ENCODE measurements around the gene ELAPOR2. TPM values are rescaled to one million over a fixed set of nuclear protein-coding genes. Genes with fewer than 3 reads are reported as not detected.
"Not testable (repeated sequence)": the region's sequence is repeated elsewhere in the genome, so short reads cannot be mapped to it uniquely, and the experiment has no call there.

ELAPOR2 gene
- total and polyA plus RNA-seq, 9 of the 15 experiments (the other 6 are each of a cell fraction or from before 2014, with no cell fraction given), result 9.2 to 72.0 (median 35.0) TPM

DNA sequence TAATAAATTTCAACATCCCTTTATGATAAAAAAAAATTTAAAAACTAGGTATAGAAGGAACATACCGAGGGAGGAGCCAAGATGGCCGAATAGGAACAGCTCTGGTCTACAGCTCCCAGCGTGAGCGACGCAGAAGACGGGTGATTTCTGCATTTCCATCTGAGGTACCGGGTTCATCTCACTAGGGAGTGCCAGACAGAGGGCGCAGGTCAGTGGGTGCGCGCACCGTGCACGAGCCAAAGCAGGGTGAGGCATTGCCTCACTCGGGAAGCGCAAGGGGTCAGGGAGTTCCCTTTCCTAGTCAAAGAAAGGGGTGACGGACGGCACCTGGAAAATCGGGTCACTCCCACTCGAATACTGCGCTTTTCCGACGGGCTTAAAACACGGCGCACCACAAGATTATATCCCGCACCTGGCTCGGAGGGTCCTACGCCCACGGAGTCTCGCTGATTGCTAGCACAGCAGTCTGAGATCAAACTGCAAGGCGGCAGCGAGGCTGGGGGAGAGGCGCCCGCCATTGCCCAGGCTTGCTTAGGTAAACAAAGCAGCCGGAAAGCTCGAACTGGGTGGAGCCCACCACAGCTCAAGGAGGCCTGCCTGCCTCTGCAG, 19.7 kb downstream of the ELAPOR2 start (continued):
- peak; percentile 40; the same call in 1 of the 2 replicates for TF ChIP-seq ZNF24 (IDR thresholded peaks at IDR 0.05)
- peak; percentile 56 for TF ChIP-seq ARID1B (IDR thresholded peaks at IDR 0.05)
- TF ChIP-seq NFRKB (IDR thresholded peaks at IDR 0.05; ENCODE audit: low read depth), result peak; percentile 95
- peak; percentile 73; the same call in 1 of the 2 replicates for TF ChIP-seq HDAC2 (IDR thresholded peaks at IDR 0.05)
- 0 out of 4 replicates have a peak, but pooled peaks of 1 of the 2 experiments have one; percentile 14 for TF ChIP-seq KDM1A (IDR thresholded peaks at IDR 0.05)
- TF ChIP-seq CC2D1A (IDR thresholded peaks at IDR 0.05), result peak; percentile 67; the same call in 1 of the 2 replicates
- 0 out of 2 replicates have a peak, but pooled peaks have one; percentile 39 for TF ChIP-seq ERF (CRISPR knock-in tag; IDR thresholded peaks at IDR 0.05)
- TF ChIP-seq TAF7 (tag; IDR thresholded peaks at IDR 0.05), result peak; percentile 94
- TF ChIP-seq RAD51 (IDR thresholded peaks at IDR 0.05; ENCODE audit: borderline replicate concordance, low read depth), result 0 out of 2 replicates have a peak, but pooled peaks have one; percentile 10
- peak; percentile 95 for TF ChIP-seq POLR2A (conservative IDR thresholded peaks at IDR 0.05)
- TF ChIP-seq, protein P1, sequence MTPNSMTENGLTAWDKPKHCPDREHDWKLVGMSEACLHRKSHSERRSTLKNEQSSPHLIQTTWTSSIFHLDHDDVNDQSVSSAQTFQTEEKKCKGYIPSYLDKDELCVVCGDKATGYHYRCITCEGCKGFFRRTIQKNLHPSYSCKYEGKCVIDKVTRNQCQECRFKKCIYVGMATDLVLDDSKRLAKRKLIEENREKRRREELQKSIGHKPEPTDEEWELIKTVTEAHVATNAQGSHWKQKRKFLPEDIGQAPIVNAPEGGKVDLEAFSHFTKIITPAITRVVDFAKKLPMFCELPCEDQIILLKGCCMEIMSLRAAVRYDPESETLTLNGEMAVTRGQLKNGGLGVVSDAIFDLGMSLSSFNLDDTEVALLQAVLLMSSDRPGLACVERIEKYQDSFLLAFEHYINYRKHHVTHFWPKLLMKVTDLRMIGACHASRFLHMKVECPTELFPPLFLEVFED (CRISPR knock-in tag; conservative IDR thresholded peaks at IDR 0.05), result 0 out of 2 replicates have a peak, but pooled peaks have one; percentile 8
- TF ChIP-seq HIVEP1 (CRISPR knock-in tag; IDR thresholded peaks at IDR 0.05), result 0 out of 2 replicates have a peak, but pooled peaks have one; percentile 26
- peak in 2 of 3 experiments; percentile 43 to 75 for TF ChIP-seq YY1 (IDR thresholded peaks at IDR 0.05; ENCODE audit: borderline replicate concordance in 1 of 3, control insufficient read depth in 1 of 3, extremely low read depth in 1 of 3, insufficient read depth in 3 of 3, insufficient read length in 1 of 3, insufficient replicate concordance in 2 of 3, low read depth in 1 of 3, low read length in 2 of 3)
- TF ChIP-seq NR2C1 (IDR thresholded peaks at IDR 0.05), result peak; percentile 73; the same call in 1 of the 2 replicates
- peak; percentile 81 for TF ChIP-seq NR2C1 (tag; IDR thresholded peaks at IDR 0.05)
- peak; percentile 55; the same call in 1 of the 2 replicates for TF ChIP-seq CEBPG (CRISPR knock-in tag; IDR thresholded peaks at IDR 0.05)
- TF ChIP-seq CEBPG (tag; conservative IDR thresholded peaks at IDR 0.05 in 1 of 2, IDR thresholded peaks at IDR 0.05 in 1 of 2), result peak; percentile 37 to 65; a peak in 1 of 4 replicates
- TF ChIP-seq, protein P2, sequence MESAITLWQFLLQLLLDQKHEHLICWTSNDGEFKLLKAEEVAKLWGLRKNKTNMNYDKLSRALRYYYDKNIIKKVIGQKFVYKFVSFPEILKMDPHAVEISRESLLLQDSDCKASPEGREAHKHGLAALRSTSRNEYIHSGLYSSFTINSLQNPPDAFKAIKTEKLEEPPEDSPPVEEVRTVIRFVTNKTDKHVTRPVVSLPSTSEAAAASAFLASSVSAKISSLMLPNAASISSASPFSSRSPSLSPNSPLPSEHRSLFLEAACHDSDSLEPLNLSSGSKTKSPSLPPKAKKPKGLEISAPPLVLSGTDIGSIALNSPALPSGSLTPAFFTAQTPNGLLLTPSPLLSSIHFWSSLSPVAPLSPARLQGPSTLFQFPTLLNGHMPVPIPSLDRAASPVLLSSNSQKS (CRISPR knock-in tag; IDR thresholded peaks at IDR 0.05), result 0 out of 2 replicates have a peak, but pooled peaks have one; percentile 8
- TF ChIP-seq SMAD4 (CRISPR knock-in tag; conservative IDR thresholded peaks at IDR 0.05), result peak; percentile 89
- TF ChIP-seq, protein P3, sequence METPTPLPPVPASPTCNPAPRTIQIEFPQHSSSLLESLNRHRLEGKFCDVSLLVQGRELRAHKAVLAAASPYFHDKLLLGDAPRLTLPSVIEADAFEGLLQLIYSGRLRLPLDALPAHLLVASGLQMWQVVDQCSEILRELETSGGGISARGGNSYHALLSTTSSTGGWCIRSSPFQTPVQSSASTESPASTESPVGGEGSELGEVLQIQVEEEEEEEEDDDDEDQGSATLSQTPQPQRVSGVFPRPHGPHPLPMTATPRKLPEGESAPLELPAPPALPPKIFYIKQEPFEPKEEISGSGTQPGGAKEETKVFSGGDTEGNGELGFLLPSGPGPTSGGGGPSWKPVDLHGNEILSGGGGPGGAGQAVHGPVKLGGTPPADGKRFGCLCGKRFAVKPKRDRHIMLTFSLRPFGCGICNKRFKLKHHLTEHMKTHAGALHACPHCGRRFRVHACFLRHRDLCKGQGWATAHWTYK (CRISPR knock-in tag; IDR thresholded peaks at IDR 0.05), result peak; percentile 74; the same call in 1 of the 2 replicates
- TF ChIP-seq EP400 (IDR thresholded peaks at IDR 0.05), result peak; percentile 94
- TF ChIP-seq POLR2H (tag; IDR thresholded peaks at IDR 0.05; ENCODE audit: low read depth), result peak; percentile 91
- not testable (repeated sequence) for TF ChIP-seq ATF1 (CRISPR knock-in tag; IDR thresholded peaks at IDR 0.05)
- TF ChIP-seq ATF1 (tag; IDR thresholded peaks at IDR 0.05), result peak; percentile 68
- peak; percentile 53 for TF ChIP-seq POLR2G (IDR thresholded peaks at IDR 0.05; ENCODE audit: low read depth, low read length)
- TF ChIP-seq, protein P4, sequence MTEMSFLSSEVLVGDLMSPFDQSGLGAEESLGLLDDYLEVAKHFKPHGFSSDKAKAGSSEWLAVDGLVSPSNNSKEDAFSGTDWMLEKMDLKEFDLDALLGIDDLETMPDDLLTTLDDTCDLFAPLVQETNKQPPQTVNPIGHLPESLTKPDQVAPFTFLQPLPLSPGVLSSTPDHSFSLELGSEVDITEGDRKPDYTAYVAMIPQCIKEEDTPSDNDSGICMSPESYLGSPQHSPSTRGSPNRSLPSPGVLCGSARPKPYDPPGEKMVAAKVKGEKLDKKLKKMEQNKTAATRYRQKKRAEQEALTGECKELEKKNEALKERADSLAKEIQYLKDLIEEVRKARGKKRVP (CRISPR knock-in tag; IDR thresholded peaks at IDR 0.05), result 0 out of 2 replicates have a peak, but pooled peaks have one; percentile 22

All from K562 (cell line).